ENCODE data around the gene VWA8.

GRCh38 chr13:41552031-41552430 lies 408.9 kb downstream of the VWA8 start:
- no peak for TF ChIP-seq CTCF (IDR thresholded peaks at IDR 0.05; ENCODE audit: low read depth, low read length)
- no peak for TF ChIP-seq EZH2phosphoT487 (IDR thresholded peaks at IDR 0.05; ENCODE audit: low read depth)

All from OCI-LY3 (cell line).